LoVo (cell line): ENCODE results near the gene SPATA2.

ENCODE experiments used
- DNase-seq: peaks from one replicate; pipeline ENCODE4 v3.0.0-alpha.2; 2016; ENCODE audit warnings: low spot score

Gene SPATA2

DNA sequence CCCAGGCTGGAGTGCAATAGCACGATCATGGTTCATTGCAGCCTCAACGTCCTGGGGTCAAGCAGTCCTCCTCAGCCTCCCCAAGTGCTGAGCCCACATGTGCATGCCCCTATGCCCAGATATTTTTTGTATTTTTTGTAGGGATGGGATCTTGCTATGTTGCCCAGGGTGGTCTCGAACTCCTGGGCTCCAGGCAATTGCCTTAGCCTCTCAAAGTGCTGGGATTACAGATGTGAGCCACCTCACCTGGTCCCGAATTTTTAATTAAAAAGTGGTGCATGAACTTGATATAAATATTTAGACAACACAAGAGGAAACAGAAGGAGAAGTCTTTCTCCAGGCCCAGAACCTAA, 13.8 kb upstream of the SPATA2 start:
- no peak for DNase-seq

DNA sequence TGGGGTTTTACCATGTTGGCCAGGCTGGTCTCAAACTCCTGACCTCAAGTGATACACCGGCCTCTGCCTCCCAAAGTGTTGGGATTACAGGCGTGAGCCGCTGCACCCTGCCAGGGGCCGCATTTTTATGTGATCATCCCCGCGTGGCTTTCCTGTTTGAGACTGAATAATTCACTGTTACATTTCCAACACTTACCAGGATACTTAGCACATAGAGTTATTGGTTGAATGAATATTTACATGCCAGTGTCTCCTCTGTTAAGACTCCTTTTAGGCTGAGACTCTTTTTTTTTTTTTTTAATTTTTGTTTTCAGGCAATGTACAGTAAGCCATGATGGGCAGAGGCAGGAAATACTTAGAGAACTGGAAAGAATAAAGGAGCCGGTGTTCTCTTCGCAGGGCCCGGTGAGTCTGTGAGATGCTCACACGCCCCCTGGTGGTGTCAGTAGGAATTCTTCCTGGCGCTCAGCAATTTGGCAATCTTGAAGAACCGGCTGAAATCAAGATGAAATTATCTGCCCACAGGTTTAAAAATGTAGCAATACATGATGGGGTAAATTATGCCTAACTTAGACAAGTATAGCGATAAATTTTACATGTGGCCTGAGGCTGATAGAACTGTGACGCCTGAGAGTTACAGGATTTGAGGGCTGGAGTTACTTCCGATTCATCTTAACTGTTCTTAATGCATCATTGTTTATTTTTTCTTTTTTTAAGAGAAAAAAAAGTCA, 13.2 kb upstream of the SPATA2 start:
- DNase-seq, result peak; percentile 79

DNA sequence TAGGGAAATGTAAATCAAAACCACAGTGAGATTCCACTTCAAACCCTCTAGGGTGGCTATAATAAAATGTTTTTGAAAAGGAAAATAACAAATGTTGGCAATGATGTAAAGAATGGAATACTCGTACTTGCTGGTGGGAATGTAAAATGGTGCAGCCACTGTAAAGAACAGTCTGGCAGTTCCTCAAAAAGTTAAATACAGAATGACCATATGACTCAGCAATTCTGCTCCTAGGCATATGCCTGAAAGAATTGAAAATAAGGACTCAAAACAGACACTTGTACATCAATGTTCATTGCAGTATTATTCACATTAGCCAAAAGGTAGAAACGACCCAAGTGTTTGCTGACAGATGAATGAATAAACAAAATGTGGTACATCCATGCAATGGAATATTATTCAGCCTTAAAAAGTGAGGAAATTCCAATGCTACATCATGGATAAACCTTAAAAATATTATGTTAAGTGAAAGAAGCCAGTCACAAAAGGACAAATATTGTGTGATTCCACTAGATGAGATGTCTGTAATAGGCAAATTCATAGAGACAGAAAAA, 10.6 kb upstream of the SPATA2 start:
- no peak for DNase-seq

DNA sequence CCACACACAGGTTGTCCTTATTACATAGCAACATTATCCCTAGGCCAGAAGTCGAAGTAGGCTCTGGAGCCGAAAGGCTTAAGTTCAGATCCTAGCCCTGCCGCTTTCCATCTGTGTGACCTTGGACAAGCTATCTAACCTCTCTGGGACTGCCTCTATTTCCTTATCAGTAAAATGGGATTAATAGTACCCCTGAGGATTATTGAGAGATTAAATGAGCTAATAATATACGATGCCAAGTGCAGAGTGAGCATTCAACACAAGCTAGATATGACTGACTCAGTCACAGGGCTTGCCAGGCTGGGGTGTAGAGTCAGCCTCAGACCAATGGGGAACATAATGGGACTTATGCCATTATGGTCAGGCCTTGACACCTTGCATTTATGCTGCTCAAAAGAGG, 8.9 kb upstream of the SPATA2 start:
- no peak for DNase-seq

DNA sequence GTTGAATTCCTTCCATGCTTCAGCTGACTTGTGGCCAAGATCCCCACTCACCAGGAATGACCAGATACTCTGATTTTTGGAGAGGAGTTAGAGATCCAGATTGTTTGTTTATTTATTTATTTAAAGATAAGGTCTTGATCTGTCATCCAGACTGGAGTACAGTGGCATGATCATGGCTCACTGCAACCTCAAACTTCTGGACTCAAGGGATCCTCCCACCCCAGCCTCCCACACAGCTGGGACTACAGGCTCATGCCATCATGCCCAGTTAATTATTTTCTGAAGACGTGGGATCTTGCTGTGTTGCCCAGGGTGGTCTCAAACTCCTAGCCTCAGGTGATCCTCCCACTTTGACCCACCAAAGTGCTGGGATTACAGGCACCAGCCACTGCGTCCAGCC, 4.1 kb upstream of the SPATA2 start:
- DNase-seq, result no peak

DNA sequence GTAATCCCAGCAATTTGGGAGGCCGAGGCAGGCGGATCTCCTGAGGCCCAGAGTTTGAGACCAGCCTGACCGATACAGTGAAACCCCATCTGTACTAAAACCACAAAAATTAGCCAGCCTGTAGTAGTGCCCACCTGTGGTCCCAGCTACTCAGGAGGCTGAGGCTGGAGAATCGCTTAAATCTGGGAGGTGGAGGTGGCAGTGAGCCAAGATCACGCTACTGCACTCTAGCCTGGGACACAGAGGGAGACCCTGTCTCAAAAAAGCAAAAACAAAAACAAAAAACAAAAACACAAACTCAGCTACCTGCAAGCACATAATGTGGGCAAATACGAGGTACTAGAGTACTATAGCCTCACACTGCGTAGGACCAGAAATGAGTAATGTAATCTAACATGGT, 3.7 kb upstream of the SPATA2 start:
- DNase-seq, result no peak

DNA sequence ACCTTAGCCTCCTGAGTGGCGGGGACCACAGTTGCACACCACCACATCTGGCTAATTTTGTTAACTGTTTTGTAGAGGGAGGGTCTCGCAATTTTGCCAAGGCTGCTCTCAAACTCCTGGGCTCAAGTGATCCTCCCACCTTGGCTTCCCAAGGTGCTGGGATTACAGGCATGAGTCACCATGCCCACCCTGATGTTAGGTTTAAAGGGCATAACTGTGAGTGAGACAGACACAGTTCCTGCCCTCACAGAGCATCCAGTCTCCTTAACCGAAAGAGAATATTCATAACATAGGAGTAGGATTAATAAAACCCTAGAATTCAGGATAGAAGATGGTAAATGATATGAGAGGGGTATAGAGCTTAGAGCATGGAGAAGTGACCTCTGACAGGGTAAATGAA, 3.1 kb upstream of the SPATA2 start:
- no peak for DNase-seq

DNA sequence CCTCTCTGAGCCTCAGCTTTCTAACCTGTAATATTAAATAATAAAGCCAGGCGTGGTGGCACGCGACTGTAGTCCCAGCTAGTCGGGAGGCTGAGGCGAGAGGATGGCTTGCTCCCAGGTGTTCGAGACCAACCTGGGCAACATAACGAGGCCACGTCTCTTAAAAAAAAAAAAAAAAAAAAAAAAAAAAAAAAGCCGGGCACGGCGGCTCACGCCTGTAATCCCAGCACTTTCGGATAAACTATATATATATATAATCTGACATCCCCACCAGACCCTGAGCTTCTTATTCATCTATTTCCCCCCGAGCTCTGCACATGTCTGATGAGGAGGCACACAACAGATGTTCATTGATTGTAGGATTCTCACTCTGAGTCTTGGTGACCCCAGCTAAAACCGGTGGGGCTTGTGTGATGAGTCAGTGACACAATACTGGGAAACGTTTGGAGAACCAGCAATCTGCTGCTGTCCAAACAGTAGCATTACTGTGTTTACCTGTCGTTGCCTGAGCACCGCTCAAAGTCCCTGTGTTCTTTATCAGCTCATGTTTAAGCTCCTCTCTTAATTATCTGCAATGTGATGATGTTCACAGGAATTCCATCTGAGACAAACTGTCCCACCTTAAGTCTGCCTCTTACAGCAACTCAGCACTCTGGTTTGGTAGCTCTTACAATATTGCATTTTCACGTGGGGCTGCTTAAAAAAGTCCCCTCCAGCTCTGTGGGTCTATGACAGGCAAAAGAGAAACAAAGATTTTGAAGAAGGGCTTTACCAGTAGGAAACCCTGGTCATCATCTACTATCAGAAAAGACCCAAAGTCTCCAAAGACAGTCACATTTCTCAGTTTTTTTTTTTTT, 1.0 kb upstream of the SPATA2 start:
- peak; percentile 63 for DNase-seq

DNA sequence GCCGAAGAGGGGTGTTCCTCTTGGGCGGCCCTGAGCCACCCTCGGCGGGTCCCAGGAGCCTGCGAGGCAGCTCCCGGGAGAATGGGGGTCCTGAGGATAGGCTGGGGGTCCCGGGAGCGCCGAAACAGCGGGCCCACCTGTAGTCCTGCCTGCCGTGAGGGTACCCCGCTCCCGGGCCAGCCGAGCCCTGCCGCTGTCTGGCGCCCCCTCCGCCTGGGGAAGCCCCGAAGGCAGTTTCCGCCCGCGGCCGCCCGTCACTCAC, 280 bp downstream of the SPATA2 start:
- DNase-seq, result no peak

DNA sequence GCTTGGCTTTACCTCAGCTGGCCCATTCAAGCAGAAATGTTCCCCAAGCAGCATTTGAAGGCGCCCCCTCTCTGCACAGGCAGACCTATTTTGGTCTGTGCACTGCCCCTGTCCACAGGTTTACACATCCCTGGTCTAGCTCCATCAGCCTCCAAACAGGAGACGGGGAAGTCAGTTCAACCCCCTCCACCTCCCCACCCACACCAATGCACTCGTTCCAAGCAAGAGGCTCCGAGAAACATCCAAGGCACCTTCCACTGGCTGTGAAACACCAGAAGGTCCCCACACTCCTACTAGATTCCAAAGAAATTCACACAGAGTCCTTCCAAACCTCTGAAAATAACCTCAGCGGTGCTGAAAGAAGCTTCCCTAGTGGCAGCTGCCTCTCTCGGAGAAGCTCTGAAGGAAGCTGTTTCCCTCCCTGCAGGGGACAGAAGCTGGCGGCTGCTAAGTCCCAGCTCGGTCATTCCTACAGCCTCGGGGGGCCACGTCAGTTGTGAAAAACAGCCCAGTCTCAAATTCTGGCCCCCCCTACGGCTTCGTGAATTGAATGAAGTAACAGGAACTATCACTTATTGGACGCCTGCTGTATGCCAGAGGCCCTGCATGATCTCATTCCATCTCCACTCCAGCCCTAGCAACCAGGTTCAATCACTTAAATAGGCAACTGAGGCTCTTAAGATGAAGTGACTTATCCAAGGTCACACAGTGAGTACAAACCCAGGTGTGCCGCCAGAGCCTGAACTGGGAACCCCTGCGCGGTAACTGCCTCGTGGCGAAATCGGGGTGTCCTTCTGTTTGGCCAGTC, 815 bp downstream of the SPATA2 start:
- no peak for DNase-seq

DNA sequence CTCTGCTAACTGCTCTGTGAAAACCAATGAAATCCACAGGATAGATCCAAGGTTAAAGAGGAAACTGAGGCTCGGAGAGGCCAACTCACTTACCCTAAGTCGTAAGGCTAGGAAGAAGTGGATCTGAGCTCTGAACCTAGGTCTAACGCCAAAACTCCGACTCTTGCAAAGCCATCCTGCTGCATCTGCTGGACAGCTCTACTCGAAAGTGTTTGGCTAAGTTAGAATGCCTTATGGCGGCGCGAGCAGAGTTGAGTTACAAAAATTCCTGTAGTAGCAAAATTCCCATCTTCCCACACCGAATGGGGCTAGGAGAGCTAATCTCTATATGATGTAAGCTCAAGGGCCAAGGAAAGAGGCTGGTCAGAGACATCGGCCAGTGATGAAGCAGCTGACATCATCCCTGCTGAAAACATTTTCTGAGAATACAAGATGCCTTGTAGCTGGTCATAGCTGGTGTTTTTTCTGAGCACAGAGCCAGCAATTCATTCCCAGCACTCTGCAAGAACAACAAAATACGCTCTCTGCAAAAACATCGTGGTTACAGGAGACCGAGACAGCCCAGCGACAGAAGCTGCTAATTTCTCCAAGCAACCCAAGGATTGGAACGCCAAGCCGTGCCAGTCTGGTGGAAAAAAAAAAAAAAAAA, 1.8 kb downstream of the SPATA2 start:
- DNase-seq, result no peak

DNA sequence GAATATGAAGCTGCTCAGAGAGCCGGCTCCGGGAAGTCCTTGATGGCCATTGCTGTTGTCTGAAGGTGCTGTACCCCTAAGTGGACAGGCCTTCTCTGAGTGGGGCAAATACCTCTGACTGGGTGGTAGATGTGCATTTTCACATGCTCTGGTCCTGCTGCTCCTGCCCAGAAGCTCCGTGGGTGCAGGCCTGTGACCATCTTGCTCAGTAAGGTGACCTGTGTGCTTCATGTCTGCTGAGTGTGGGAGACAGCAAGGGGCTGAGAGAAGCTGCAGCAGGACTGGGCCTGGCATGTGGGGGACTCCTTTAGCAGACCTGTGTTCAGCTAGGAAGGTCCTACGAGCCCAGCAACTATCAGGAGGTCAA, 5.0 kb downstream of the SPATA2 start:
- no peak for DNase-seq

DNA sequence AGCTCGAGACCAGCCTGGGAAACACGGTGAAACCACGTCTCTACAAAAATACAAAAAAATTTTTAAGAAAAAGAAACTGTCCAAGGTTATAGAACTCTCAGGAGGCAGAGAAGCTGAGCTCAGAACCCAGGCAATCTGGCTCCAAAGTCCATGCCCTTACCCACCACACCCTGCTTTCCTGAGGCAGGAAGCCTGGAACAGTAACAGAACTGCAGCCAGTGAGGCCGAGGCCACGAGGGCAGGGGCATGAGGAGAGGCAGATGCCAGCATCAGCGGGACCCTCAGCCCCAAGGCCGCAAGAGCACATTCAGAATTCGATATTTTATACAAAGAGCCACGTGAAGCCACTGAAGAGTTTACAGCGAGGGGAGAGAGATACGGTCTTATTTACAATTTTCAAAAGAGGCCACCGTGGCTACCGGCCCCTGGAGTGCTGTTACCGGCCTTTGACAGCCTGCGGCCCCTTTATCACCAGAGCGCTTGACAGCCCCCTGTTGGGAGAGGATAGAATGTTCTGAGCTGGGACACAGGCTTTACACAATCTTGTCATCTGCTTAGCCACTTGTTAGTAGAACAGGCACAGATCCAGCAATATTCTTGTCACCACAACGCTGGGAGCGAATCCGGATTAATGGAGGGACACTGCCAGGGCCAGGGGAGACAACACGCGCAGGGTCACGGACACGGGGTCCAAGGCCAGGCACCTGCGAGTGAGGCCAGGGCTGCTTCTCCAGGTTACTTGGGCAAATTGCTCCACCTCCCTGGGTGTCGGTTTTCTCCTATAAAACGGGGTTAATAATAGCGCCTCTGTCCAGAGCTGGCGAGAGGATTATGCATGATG, 5.6 kb downstream of the SPATA2 start:
- no peak for DNase-seq

DNA sequence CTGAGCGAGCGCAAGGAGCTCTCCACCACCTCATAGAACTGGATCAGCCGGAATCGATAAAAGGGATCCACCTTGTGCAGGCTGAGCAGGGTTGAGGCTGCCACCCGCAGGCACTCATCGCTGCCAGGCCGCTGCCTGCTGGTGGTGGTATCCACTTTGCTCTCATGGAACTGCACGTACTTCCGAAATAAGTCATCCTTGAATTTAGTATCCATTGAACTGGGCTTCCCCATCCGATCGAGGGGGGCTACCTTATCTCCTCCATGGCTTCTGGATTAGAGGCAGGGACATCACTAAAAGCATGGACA, 7.1 kb downstream of the SPATA2 start:
- DNase-seq, result no peak

DNA sequence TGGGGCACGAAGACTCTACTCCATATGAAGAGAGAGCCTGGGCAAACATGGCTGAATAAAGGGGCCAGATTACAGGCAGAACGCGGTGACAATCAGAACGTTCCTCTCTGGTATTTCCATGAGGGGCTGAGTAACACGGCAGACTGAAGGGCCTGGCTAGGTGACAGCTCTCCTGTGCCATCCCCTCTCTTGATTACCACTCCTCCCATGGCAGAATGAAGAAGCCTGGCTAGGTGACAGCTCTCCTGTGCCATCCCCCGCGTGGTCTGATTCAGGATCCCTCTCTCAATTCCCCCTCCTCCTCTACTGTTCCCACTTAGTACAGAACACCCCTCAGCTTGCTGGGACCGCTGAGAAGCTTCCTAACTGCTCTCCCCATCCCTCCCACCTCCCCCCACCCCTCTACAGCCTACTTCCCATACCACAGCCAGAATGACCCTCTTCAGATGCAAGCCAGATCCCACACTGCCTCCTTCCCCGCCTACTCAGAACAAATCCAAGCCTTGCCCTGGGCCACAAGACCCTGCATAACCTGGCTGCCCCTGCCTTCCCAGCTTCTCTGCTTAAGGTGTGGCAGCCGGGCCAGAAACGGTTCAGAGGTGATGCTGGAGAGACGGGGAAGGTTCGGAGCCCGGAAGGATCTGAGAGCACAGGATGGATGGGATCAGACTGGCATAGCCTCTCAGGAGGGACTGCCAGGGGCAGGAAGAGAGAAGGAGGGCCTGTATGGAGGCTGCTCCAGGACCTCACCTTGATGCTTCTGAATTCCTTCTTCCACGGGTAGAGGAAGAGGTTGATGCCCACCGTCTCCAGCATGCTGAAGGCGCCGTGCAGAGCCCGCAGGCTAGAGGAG, 7.7 kb downstream of the SPATA2 start:
- DNase-seq, result no peak

DNA sequence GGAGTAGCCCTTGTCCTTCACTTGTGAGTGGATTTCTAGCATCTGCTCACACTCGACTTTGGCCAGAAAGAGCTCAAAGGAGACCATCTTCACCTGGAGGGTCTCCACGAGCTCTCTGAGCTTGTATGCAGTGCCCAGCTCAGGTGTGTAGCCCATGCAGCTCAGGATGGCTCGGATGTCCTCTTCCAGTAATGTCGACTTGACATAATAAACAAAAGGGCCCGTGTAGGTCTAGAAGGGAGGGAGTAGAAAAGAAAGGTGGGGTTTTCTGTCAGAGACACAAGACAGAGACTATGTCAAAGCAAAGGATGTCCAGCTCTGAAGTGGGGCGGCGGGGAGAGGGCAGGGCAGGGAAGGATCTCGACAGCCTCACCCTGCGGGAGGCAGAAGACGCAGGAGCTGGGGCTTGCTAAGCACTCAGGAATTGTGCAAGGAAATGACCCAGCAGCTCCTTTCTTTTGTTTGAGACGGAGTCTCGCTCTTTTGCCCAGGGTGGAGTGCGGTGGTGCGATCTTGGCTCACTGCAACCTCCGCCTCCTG, 8.6 kb downstream of the SPATA2 start:
- no peak for DNase-seq

DNA sequence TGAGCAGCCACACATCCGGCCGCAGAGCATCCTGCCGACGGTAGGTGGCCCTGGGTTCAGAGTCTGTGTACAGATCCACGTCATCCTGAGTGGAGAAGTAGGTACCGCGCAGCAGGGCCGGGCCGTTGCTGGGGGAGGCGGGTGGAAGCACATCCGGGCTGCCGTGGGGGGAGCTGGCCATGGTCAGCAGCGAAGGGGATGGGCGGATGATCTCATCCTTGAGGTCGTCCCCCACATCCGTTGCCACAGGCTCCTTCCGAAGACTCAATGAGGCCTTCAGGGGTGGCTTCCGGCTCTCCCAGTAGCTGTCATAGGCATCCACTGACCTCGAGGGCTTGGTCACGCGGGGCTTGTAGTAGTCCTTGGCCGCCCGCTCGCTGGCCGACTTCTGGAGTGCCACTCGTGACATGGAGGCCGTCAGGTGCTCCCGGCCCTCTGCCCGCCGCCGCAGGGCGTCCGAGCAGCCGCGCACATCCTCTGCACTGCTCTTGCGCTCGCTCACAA, 9.2 kb downstream of the SPATA2 start:
- no peak for DNase-seq

DNA sequence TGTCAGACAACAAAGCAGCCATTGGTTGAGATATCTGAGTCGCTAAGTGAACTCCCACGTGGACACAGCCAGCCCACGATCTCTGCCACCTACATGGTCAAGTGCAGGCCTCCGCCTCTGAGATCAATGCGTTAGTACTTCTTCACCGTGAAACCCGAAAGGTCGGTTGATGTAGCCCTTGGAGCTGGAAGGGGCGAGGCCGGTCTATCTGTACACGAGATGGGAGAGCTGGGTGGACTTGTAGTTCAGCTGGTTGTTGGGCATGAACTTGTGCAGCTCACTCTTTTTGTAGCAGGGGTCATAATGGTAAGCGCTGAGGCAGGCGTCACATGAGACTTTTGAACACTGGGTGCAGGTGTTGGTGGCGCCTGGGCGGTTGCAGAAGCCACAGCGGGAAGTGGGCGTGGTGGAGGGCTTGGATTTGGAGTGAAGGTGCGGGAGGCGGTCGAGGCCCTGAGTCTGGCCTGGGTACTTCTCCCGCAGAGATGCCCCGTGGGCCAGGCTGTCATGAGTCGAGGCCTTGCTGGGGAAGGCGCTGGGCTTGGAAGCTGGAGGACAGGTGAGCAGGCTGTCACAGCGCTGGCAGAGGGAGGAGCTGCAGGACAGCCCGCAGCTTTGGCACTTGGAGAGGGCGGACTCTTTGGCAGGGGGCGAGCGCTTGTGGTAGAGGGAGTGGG, 9.8 kb downstream of the SPATA2 start:
- no peak for DNase-seq

DNA sequence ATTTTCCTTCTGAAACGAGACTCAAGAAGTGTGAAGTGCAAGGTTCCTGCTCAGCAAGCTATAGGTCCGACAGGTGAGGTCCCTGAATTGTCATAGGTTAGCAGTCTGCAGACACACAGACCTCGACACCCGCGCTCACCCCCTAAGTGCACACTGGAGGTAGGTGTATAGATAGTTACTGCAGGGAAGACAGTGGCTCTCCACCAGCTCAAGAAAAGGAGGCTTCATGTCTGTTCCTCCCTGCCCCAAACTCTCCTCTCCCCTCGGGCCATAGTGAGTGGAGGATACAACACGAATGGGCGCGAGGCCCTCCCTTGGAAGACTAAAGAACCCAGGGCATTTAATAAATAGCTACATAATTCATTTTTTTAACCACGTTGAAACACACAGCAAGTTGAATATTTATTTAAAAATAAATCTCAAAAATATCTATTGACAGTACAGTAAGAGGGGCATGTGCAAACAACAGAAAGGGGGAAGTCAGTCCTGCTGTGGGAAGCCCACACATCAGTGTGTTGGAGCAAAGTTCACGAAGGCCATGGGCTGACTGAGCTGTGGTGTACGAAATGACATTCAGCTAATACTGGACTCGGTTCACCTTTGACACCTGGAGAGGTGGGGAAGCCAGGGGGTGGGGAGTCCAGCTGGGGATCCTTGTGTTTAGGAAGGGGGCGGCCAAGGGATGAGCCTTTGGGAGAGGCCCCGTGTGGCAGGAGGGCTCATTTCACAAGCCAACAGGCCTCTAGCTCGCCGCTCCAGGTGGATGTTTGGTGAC, 10.7 kb downstream of the SPATA2 start:
- no peak for DNase-seq
